ENCODE data around the gene ADAM15.

- TF ChIP-seq JUNB (IDR thresholded peaks at IDR 0.05), result no peak
- TF ChIP-seq KDM5A (IDR thresholded peaks at IDR 0.05), result no peak
- no peak for TF ChIP-seq TP53 (CRISPR knock-in tag; IDR thresholded peaks at IDR 0.05)
- TF ChIP-seq BHLHE40 (IDR thresholded peaks at IDR 0.05; ENCODE audit: low read depth, low read length), result no peak
- TF ChIP-seq, protein P1, sequence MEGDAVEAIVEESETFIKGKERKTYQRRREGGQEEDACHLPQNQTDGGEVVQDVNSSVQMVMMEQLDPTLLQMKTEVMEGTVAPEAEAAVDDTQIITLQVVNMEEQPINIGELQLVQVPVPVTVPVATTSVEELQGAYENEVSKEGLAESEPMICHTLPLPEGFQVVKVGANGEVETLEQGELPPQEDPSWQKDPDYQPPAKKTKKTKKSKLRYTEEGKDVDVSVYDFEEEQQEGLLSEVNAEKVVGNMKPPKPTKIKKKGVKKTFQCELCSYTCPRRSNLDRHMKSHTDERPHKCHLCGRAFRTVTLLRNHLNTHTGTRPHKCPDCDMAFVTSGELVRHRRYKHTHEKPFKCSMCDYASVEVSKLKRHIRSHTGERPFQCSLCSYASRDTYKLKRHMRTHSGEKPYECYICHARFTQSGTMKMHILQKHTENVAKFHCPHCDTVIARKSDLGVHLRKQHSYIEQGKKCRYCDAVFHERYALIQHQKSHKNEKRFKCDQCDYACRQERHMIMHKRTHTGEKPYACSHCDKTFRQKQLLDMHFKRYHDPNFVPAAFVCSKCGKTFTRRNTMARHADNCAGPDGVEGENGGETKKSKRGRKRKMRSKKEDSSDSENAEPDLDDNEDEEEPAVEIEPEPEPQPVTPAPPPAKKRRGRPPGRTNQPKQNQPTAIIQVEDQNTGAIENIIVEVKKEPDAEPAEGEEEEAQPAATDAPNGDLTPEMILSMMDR (IDR thresholded peaks at IDR 0.05), result no peak
- no peak for TF ChIP-seq EP300 (IDR thresholded peaks at IDR 0.05)
- TF ChIP-seq MAFK (IDR thresholded peaks at IDR 0.05; ENCODE audit: partially characterized antibody), result no peak
- TF ChIP-seq RARB (CRISPR knock-in tag; IDR thresholded peaks at IDR 0.05), result no peak
- no peak for TF ChIP-seq MAZ (IDR thresholded peaks at IDR 0.05; ENCODE audit: borderline replicate concordance, low read depth, low read length)
- TF ChIP-seq MAX (IDR thresholded peaks at IDR 0.05), result no peak
- TF ChIP-seq EHMT2 (IDR thresholded peaks at IDR 0.05; ENCODE audit: low read depth), result no peak
- no peak for TF ChIP-seq MYC (IDR thresholded peaks at IDR 0.05; ENCODE audit: borderline replicate concordance, low read length)
- TF ChIP-seq POLR2A (IDR thresholded peaks at IDR 0.05; ENCODE audit: low read length), result no peak
These were observed 18.2 kb upstream of the ADAM15 start for GRCh38 chr1:155032886-155033285.

Measured in A549 (cell line).